NCI-H82 (cell line): Measurements from ENCODE around the gene CACNG3.
"Not testable (repeated sequence)": the region's sequence is repeated elsewhere in the genome, so short reads cannot be mapped to it uniquely, and the experiment has no call there.

Experiments used
- DNase-seq: peaks from one replicate; lab custom pipeline; 2025; lab: John Stamatoyannopoulos, UW

The CACNG3 gene

DNA sequence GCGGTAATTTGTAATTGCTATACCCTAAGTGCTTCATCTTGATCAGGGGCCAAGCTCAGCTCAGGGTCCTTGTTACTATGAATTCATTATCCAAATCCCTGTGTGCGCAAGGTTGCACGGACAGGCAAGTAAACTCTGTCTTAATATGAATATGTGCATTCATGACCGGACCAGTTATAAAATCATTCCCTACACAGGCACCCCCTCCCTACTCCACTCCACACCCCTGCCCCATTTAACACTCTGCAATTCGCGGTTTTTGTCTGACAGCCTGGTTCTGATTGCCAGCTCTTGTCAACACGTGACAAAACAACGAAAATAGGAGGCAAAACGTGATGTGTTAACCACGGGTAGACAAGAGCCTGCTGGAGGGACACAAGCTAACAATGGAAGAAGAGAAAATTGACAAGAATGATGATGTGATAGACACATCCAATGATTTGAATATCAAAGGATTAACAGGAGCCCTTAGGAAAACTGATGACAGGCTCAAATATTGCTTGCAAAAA is 76.5 kb downstream of the CACNG3 start:
- no peak for DNase-seq

- DNase-seq, result no peak
Observed at GRCh38 chr16:24336491-24336890, 80.4 kb downstream of the CACNG3 start.

DNA sequence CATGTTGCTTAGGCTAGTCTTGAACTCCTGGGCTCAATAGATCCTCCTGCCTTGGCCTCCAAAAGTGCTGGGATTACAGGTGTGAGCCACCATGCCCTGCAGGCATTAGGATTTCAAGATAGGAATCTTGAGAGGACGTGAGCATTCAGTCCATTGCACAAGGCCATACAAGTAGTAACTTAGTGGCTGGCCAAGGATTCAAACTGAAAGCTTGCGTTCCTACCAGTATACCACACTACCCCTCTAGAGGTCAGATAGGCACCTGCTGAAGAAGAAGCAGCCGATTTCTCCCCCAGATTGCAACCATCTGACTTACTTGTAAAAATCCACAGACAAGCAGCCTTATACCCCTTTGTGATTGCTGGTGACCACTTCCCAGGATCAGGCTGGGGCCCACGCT is 80.9 kb downstream of the CACNG3 start:
- peak; percentile 14 for DNase-seq

GRCh38 chr16:24343829-24344228 is 87.7 kb downstream of the CACNG3 start:
- DNase-seq, result not testable (repeated sequence)

GRCh38 chr16:24344784-24345183 is 88.6 kb downstream of the CACNG3 start:
- DNase-seq, result peak; percentile 61

- no peak for DNase-seq
Observed at GRCh38 chr16:24345704-24346103, 89.6 kb downstream of the CACNG3 start.

DNA sequence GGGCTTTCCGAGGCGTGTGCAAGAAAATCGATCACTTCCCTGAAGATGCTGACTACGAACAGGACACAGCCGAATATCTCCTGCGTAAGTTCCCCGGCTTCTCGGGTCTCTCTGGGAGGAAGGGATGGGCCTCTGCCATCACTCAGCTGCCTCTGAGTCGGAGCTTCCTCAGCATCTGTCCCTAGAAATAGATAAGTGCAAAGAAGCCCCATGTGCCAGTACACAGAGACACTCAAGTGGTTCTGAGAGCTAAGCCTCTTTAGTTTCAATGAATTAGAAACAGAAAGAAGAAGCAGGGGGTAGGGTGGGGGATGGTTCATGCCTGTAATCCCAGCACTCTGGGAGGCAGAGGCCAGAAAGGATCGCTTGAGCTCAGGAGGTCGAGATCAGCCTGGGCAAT is 90.6 kb downstream of the CACNG3 start:
- DNase-seq, result peak; percentile 88

DNA sequence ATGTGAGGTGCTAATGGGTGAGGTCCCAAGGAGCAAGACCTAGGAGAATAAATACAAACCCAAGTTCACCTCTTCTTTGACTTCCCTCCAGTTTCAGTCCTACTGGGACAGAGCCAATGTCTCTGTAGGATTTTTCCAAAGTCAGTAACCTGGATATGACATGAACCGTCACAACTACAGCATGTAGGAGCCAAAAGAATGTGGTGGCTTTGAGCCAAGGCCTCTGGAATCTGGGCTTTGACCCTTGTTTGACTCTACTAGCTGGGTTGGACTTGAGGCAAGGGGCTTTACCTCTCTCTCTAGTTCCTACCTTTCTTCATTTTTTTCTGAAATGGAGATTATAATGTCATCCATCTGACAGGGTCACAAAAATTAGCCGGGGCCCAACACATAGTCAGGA is 91.4 kb downstream of the CACNG3 start:
- DNase-seq, result no peak

DNA sequence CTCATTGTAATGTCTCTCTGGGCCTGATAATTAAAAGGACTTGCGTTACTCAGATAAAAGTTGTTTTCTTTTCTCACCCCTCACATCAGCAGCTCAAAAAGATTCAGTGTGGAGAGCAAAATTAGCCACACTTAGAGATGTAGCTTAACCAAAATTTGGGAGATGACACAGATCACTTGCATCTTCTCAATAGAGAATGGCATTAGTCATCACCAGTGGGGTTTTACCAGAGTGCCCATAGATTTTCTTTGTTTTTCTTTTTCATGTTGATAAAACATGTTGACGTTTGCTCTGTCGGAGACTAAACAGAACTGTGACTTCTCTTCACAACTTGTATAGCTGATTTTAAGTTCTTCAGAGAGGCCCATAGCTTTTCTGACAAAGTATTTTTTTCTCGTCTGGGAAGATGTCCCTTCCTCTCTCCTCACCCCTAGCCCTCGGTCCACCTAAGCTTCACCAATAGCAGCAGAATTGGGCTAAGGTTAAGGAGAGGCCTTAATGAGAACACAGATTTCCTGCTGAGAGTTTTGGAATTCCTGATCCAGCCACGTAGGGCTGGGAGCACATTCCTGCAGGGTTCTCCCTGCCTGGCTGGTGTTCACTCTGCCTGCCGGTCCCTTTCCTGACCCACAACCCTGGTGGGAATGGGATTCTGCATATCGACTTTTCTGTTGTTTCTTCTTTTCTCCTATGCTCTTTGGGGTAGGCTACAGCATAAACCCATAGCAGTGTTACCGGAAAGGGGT is 92.6 kb downstream of the CACNG3 start:
- no peak for DNase-seq

DNA sequence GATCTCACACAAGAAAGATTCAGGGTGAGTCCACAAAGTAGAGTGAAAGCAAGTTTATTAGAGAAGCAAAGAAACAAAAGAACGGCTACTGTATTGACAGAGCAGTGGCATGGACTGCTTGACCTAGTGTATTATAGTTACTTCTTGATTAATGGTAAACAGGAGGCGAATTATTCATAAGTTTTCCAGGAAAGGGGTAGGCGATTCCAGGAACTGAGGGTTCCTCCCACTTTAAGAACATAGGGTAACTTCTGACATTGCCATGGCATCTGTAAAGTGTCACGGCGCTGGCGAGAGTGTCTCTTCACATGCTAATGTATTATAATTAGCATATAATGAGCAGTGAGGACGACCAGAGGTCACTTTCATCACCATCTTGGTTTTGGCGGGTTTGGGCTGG is 93.2 kb downstream of the CACNG3 start:
- no peak for DNase-seq

DNA sequence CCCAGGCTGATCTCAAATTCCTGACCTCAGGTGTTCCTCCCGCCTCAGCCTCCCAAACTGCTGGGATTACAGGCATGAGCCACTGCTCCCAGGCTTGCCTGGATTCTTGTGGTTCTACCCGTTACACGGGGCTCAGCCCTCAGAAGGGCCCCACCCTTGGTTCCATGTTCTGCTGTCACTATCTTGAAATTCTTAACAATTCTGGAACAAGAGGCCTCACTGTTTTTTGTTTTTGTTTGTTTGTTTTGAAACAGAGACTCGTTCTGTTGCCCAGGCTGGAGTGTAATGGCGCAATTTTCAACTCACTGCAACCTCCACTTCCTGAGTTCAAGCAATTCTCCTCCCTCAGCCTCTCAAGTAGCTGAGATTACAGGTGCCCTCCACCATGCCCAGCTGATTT is 96.6 kb downstream of the CACNG3 start:
- DNase-seq, result no peak

GRCh38 chr16:24353622-24354021 is 97.5 kb downstream of the CACNG3 start:
- DNase-seq, result no peak

- DNase-seq, result no peak
Observed at GRCh38 chr16:24357511-24357910, 101.4 kb downstream of the CACNG3 start.

GRCh38 chr16:24358117-24358516 is 102.0 kb downstream of the CACNG3 start:
- DNase-seq, result no peak

GRCh38 chr16:24359490-24359889 is 103.4 kb downstream of the CACNG3 start:
- no peak for DNase-seq

DNA sequence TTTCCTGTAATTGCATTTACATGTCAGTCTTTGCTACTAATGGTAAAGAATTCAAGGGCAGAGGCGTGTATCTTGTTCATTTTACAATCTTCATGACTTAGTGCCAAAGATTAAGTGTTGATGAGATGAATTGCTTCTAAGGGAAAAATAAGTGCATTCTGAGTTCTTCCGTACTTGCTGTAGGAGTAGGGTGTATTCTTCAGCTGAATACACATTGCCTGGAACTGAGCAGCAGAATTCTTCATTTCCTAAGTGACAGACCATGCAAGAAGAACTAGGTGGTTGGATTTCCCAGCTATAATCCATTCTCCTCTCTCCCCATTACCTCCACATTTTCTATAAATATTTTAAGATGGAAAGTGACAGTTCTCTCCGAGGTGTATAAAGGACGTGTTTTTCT is 104.8 kb downstream of the CACNG3 start:
- DNase-seq, result no peak

DNA sequence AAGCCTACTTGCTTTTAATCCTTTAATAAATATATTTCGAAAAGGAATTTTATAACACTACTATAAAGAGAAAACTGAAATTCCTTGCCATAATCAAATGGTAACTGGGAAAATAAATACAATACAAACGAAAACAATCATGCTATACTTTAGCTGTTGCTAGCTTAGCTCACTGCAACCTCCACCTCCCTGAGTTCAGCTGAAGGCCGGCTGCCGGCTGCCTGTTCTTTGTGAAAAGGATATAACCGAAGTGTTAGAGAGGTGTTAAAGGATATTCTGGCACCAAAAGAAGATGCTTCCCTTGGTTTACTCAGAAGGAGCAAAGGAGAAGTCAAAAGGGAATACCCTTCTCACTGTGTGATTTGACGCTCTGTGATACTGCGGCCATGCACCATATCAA is 108.5 kb downstream of the CACNG3 start:
- no peak for DNase-seq

- peak; percentile 96 for DNase-seq
Observed at GRCh38 chr16:24367186-24367710, 111.1 kb downstream of the CACNG3 start.

GRCh38 chr16:24372824-24373223 is 116.7 kb downstream of the CACNG3 start:
- DNase-seq, result no peak

GRCh38 chr16:24378999-24379398 is 122.9 kb downstream of the CACNG3 start:
- no peak for DNase-seq

DNA sequence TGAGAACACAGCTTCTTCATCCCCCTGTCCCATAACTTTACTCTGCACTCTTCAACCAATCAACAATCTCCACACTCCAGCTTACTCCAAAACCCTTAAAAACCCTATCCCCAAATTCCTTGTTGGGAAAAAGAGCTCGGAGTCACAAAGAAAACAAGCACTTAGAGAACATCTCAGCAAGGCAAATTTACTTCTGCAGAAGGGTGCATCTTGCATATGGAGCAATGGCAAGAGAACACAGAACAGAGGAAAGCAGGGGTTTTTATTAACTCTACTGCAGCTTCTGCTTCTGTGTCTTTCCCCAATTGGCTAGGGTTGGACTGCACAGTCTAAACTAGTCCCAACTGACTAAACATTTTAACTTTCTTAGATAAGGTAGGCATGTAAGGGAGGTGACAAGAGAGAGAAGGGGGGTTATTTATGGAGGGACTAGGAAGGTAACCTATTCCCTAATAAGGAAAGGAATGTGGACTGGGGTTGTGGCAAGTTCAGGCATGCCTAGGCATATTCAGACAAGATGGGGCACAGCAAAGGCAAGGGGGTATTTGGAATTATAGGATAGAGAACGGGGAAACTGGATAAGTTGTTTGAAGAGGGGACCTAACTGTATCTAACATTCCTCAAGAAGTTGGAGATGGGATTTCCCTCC is 125.5 kb downstream of the CACNG3 start:
- DNase-seq, result no peak

DNA sequence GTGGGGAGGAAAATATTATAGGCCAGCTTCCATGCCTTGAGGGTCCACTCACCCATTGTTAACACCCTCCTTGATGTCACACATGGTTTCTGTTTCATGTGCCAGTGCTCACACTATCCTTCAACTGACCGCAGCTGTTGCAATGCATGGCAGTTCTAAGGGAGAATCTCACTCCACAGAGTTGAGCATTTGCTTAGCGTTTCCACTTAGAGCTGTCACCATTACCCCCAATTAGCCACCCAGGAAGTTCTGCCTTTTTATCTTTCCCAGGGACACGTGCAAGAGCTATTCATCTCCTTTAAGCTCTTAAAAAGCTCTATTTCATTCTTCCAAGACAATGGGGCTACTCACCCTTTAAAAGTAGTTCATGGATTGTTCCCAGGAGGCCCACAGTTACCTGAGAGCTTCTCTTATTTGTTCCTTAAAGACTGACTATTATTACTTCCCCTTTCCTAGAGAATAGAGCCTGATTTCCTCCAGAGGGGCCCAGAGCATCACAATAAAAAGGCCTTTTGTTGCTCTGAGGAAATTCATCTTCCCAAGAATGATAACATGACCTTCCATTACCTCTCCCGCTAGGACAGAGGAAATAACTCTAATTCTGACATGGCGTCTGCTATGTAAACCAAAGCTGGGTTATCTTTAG is 126.8 kb downstream of the CACNG3 start:
- DNase-seq, result no peak

DNA sequence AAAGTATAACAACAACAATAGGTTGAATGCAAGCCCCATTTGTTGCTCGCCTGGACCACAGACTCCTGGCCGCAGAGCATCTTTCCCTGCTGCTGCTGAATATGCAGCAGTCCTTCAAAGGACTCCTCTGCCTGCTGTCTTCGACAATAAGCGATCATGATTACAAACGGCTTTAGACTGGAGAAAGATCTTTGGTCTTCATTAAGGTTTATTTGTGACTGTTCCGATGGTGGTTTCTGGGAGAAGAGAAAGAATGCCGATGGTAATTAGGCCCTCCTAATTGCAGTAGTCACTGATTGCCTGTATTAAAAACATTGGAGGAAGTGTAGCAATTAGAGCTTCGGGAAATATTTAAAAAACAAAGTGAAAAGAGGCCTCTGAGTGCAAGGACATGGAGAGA is 138.2 kb downstream of the CACNG3 start:
- DNase-seq, result no peak
